Measurements from ENCODE around the gene CFTR. TPM values are rescaled to one million over a fixed set of nuclear protein-coding genes. Genes with fewer than 3 reads are reported as not detected.
"Not testable (repeated sequence)": the region's sequence is repeated elsewhere in the genome, so short reads cannot be mapped to it uniquely, and the experiment has no call there.

The CFTR gene
- total and polyA plus RNA-seq, 7 experiments from 2014 or later, result not detected

DNA sequence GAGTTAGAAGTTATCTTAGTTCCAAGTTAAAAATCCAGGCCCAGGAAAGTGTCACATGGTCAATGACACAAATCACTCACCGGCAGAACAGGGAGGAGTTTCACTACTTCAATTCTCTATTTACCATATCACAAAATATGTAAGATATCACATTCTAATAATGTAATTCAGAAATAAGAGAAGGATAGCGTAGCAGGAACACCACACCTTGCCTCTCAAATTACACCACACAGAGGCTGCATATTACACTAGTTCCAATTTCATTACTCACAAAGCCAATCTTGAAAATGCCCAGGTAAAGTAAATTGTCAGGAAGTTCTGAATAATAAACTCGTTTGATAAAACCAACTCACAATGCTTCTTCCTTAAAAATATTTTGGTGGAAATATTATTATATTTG is 224.2 kb downstream of the CFTR start:
- DNase-seq (no peak), ATAC-seq (no peak)
- Mint-ChIP-seq H3K9me3 (peaks cover 0 to 16% (median 0%) of the 10 kb centered on the region in 11 donors), H3K27me3 (peaks cover 0 to 8% (median 0%) of the 10 kb centered on the region in 5 donors), H3K36me3 (no peaks in the 10 kb centered on the region), H3K4me3 (no peak overlapping the region), H3K4me1 (no peaks in the 10 kb centered on the region), H3K27ac (no peak overlapping the region)
- Histone ChIP-seq H3K27me3 (ENCODE audit: control insufficient read depth in 2 of 2, insufficient read depth in 2 of 2, low read length in 2 of 2) (no peaks in the 10 kb centered on the region), H3K4me3 (ENCODE audit: low read length) (no peak overlapping the region), H3K4me1 (ENCODE audit: control insufficient read depth in 2 of 2, insufficient read depth in 2 of 2, low read length in 2 of 2) (no peaks in the 10 kb centered on the region), H3K27ac (ENCODE audit: low read depth, low read length) (no peak overlapping the region), H3K36me3 (ENCODE audit: control insufficient read depth in 2 of 3, insufficient read depth in 3 of 3, low read length in 3 of 3) (no peaks in the 10 kb centered on the region), H3K9me3 (ENCODE audit: control insufficient read depth in 2 of 3, low read length in 3 of 3) (no peaks in the 10 kb centered on the region)
- POLR2A ChIA-PET, result no interaction called here
- CTCF ChIA-PET, result no interaction called here
- intact Hi-C loops (cut with micrococcal nuclease), result no loop called here

- H3K27me3 Mint-ChIP-seq, result peaks cover 0 to 8% (median 0%) of the 10 kb centered on the region in 5 donors
- H3K36me3 ChIP-seq (ENCODE audit: control insufficient read depth in 2 of 3, insufficient read depth in 3 of 3, low read length in 3 of 3), result no peaks in the 10 kb centered on the region
- H3K9me3 Mint-ChIP-seq, result peaks cover 0 to 11% (median 0%) of the 10 kb centered on the region in 11 donors
- no peaks in the 10 kb centered on the region for H3K9me3 ChIP-seq (ENCODE audit: control insufficient read depth in 2 of 3, low read length in 3 of 3)
- H3K27ac ChIP-seq (ENCODE audit: low read depth, low read length), result no peak overlapping the region
- no peak overlapping the region for H3K4me3 Mint-ChIP-seq
- no peaks in the 10 kb centered on the region for H3K36me3 Mint-ChIP-seq
- POLR2A ChIA-PET, result no interaction called here
- no peak overlapping the region for H3K27ac Mint-ChIP-seq
- H3K4me3 ChIP-seq (ENCODE audit: low read length), result no peak overlapping the region
- ATAC-seq (no peak), DNase-seq (no peak)
- H3K27me3 ChIP-seq (ENCODE audit: control insufficient read depth in 2 of 2, insufficient read depth in 2 of 2, low read length in 2 of 2), result no peaks in the 10 kb centered on the region
- intact Hi-C loops (cut with micrococcal nuclease), result no loop called here
- H3K4me1 ChIP-seq (ENCODE audit: control insufficient read depth in 2 of 2, insufficient read depth in 2 of 2, low read length in 2 of 2), result no peaks in the 10 kb centered on the region
- CTCF ChIA-PET, result no interaction called here
- H3K4me1 Mint-ChIP-seq, result no peaks in the 10 kb centered on the region
These were observed 225.8 kb downstream of the CFTR start for GRCh38 chr7:117705630-117706029.

GRCh38 chr7:117706210-117706609 is 226.4 kb downstream of the CFTR start:
- H3K4me1 ChIP-seq (ENCODE audit: control insufficient read depth in 2 of 2, insufficient read depth in 2 of 2, low read length in 2 of 2), result no peaks in the 10 kb centered on the region
- Mint-ChIP-seq H3K9me3 (peaks cover 0 to 8% (median 0%) of the 10 kb centered on the region in 11 donors), H3K36me3 (no peaks in the 10 kb centered on the region), H3K4me1 (no peaks in the 10 kb centered on the region), H3K27me3 (peaks cover 0 to 8% (median 0%) of the 10 kb centered on the region in 5 donors), H3K27ac (no peak overlapping the region), H3K4me3 (no peak overlapping the region)
- intact Hi-C loops (cut with micrococcal nuclease), result no loop called here
- no peak overlapping the region for H3K27ac ChIP-seq (ENCODE audit: low read depth, low read length)
- DNase-seq (no peak), ATAC-seq (no peak)
- H3K27me3 ChIP-seq (ENCODE audit: control insufficient read depth in 2 of 2, insufficient read depth in 2 of 2, low read length in 2 of 2), result no peaks in the 10 kb centered on the region
- ChIA-PET POLR2A (no interaction called here), CTCF (no interaction called here)
- H3K36me3 ChIP-seq (ENCODE audit: control insufficient read depth in 2 of 3, insufficient read depth in 3 of 3, low read length in 3 of 3), result no peaks in the 10 kb centered on the region
- no peaks in the 10 kb centered on the region for H3K9me3 ChIP-seq (ENCODE audit: control insufficient read depth in 2 of 3, low read length in 3 of 3)
- H3K4me3 ChIP-seq (ENCODE audit: low read length), result no peak overlapping the region

DNA sequence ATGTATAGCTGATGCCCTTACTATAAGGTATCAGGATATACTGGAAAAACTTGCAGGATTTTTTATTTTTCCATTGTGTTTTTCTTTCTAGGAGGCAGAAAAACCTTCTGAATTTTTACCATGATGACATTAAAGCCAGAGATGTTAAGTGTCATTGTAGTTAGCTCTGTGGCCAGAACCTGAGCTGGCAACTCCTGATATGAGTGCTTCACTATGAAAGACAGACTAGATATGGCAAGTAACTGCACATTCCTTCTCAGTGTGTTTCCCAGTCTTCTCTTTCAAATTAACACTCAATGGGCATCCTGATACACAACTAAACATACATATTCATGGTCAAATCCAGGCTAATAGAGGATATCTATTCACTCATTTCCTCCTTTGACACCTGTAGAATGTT is 227.3 kb downstream of the CFTR start:
- no peak overlapping the region for H3K4me3 Mint-ChIP-seq
- ATAC-seq (no peak), DNase-seq (no peak)
- intact Hi-C loops (cut with micrococcal nuclease), result no loop called here
- peaks cover 0 to 8% (median 0%) of the 10 kb centered on the region in 5 donors for H3K27me3 Mint-ChIP-seq
- ChIA-PET POLR2A (no interaction called here), CTCF (no interaction called here)
- Histone ChIP-seq H3K4me3 (ENCODE audit: low read length) (no peak overlapping the region), H3K27me3 (ENCODE audit: control insufficient read depth in 2 of 2, insufficient read depth in 2 of 2, low read length in 2 of 2) (no peaks in the 10 kb centered on the region), H3K9me3 (ENCODE audit: control insufficient read depth in 2 of 3, low read length in 3 of 3) (no peaks in the 10 kb centered on the region), H3K4me1 (ENCODE audit: control insufficient read depth in 2 of 2, insufficient read depth in 2 of 2, low read length in 2 of 2) (no peaks in the 10 kb centered on the region), H3K27ac (ENCODE audit: low read depth, low read length) (no peak overlapping the region), H3K36me3 (ENCODE audit: control insufficient read depth in 2 of 3, insufficient read depth in 3 of 3, low read length in 3 of 3) (no peaks in the 10 kb centered on the region)
- H3K9me3 Mint-ChIP-seq, result peaks cover 0 to 8% (median 0%) of the 10 kb centered on the region in 11 donors
- no peak overlapping the region for H3K27ac Mint-ChIP-seq
- no peaks in the 10 kb centered on the region for H3K36me3 Mint-ChIP-seq
- H3K4me1 Mint-ChIP-seq, result peaks cover 0 to 8% (median 0%) of the 10 kb centered on the region in 7 donors

DNA sequence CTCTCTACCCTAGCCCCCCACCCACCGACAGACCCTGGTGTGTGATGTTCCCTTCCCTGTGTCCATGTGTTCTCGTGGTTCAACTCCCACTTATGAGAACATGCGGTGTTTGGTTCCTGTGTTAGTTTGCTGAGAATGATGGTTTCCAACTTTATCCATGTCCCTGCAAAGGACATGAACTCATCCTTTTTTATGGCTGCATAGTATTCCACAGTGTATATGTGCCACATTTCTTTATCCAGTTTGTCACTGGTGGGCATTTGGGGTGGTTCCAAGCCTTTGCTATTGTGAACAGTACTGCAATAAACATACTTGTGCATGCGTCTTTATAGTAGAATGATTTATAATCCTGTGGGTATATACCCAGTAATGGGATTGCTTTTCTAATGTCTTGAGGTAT is 228.3 kb downstream of the CFTR start:
- intact Hi-C loops (cut with micrococcal nuclease); H3K4me1 ChIP-seq (ENCODE audit: control insufficient read depth in 2 of 2, insufficient read depth in 2 of 2, low read length in 2 of 2); H3K4me3 ChIP-seq (ENCODE audit: low read length); H3K4me1 Mint-ChIP-seq; H3K9me3 ChIP-seq (ENCODE audit: control insufficient read depth in 2 of 3, low read length in 3 of 3); DNase-seq; H3K27ac ChIP-seq (ENCODE audit: low read depth, low read length); H3K9me3 Mint-ChIP-seq; H3K27ac Mint-ChIP-seq; CTCF ChIA-PET; H3K27me3 ChIP-seq (ENCODE audit: control insufficient read depth in 2 of 2, insufficient read depth in 2 of 2, low read length in 2 of 2); H3K4me3 Mint-ChIP-seq; H3K36me3 ChIP-seq (ENCODE audit: control insufficient read depth in 2 of 3, insufficient read depth in 3 of 3, low read length in 3 of 3); H3K36me3 Mint-ChIP-seq; POLR2A ChIA-PET; ATAC-seq: not testable (repeated sequence)
- peaks cover 0 to 12% (median 0%) of the 10 kb centered on the region in 5 donors for H3K27me3 Mint-ChIP-seq

- CTCF ChIA-PET, result no interaction called here
- no peak for ATAC-seq
- Histone ChIP-seq H3K9me3 (ENCODE audit: control insufficient read depth in 2 of 3, low read length in 3 of 3) (no peaks in the 10 kb centered on the region), H3K27me3 (ENCODE audit: control insufficient read depth in 2 of 2, insufficient read depth in 2 of 2, low read length in 2 of 2) (no peaks in the 10 kb centered on the region), H3K4me1 (ENCODE audit: control insufficient read depth in 2 of 2, insufficient read depth in 2 of 2, low read length in 2 of 2) (no peaks in the 10 kb centered on the region), H3K36me3 (ENCODE audit: control insufficient read depth in 2 of 3, insufficient read depth in 3 of 3, low read length in 3 of 3) (no peaks in the 10 kb centered on the region), H3K27ac (ENCODE audit: low read depth, low read length) (no peak overlapping the region), H3K4me3 (ENCODE audit: low read length) (no peak overlapping the region)
- DNase-seq, result no peak
- Mint-ChIP-seq H3K4me3 (no peak overlapping the region), H3K9me3 (peaks cover 0 to 4% (median 0%) of the 10 kb centered on the region in 11 donors), H3K27ac (no peak overlapping the region), H3K27me3 (peaks cover 0 to 14% (median 7%) of the 10 kb centered on the region in 5 donors), H3K4me1 (peaks cover 0 to 8% (median 0%) of the 10 kb centered on the region in 7 donors), H3K36me3 (no peaks in the 10 kb centered on the region)
- POLR2A ChIA-PET, result no interaction called here
- intact Hi-C loops (cut with micrococcal nuclease), result no loop called here
These were observed 231.7 kb downstream of the CFTR start for GRCh38 chr7:117711556-117711955.

DNA sequence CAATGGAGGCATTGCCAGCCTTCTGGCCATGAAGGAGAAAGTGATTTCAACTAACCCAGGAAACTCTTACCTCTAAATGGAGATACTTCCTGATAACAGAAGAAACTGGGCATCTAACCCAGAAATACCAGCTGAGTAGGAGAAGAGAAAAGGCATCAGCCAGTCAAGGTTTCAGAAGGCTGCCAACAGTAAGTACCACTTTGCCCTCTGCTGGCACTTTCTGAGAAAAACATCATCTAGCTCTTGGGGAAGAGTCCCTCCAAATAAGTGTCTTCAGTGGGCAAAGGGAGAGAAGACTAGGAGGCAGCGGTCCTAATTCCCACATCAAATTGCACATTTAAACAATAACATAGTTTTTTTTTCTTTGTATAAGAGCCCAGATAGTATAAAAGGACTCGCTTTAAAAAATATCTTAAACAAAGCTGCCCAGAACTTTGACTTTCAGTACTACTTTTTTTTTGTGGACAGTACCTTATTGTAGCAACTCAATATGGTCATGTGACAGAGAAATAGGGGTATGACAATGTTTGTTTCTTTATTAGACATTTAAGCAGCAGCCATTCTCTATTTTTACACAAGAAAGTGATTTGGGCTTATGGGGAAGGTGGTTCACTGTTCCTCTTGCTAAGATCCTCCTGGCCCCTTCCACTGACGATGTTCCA is 236.1 kb downstream of the CFTR start:
- no peak overlapping the region for H3K27ac Mint-ChIP-seq
- Histone ChIP-seq H3K36me3 (ENCODE audit: control insufficient read depth in 2 of 3, insufficient read depth in 3 of 3, low read length in 3 of 3) (no peaks in the 10 kb centered on the region), H3K27ac (ENCODE audit: low read depth, low read length) (no peak overlapping the region), H3K27me3 (ENCODE audit: control insufficient read depth in 2 of 2, insufficient read depth in 2 of 2, low read length in 2 of 2) (no peaks in the 10 kb centered on the region), H3K4me1 (ENCODE audit: control insufficient read depth in 2 of 2, insufficient read depth in 2 of 2, low read length in 2 of 2) (no peaks in the 10 kb centered on the region), H3K9me3 (ENCODE audit: control insufficient read depth in 2 of 3, low read length in 3 of 3) (no peaks in the 10 kb centered on the region), H3K4me3 (ENCODE audit: low read length) (no peak overlapping the region)
- CTCF ChIA-PET, result no interaction called here
- no peaks in the 10 kb centered on the region for H3K36me3 Mint-ChIP-seq
- H3K9me3 Mint-ChIP-seq, result peaks cover 0 to 3% (median 0%) of the 10 kb centered on the region in 11 donors
- ATAC-seq, result no peak
- intact Hi-C loops (cut with micrococcal nuclease), result loop anchor here in 1 of 2 donors (1.0 to 5.0 kb wide), 3 partner anchors 257 to 503 kb away; no protein-coding TSS in a partner anchor
- DNase-seq, result no peak
- POLR2A ChIA-PET, result no interaction called here
- H3K4me1 Mint-ChIP-seq, result peaks cover 0 to 8% (median 0%) of the 10 kb centered on the region in 7 donors
- no peak overlapping the region for H3K4me3 Mint-ChIP-seq
- peaks cover 0 to 9% (median 7%) of the 10 kb centered on the region in 5 donors for H3K27me3 Mint-ChIP-seq

Data from naive thymus-derived CD4-positive, alpha-beta T cell (primary cell).